MM.1S (cell line): Measurements from ENCODE around the gene TACO1.

Source experiments
- EZH2 ChIP-seq: fragments of 300-600 bp; sonication (generic); optimal IDR thresholded peaks from 2 replicates; pipeline ENCODE3; 2017; ENCODE audit warnings: low read depth, mild to moderate bottlenecking, antibody characterized with exemption, low read length, mixed read lengths
- EZH2phosphoT487 ChIP-seq: fragments of 300-600 bp; sonication (generic); IDR thresholded peaks from 2 replicates; pipeline ENCODE4 v1.6.1; 2018; ENCODE audit warnings: antibody characterized with exemption, low read length
- TF ChIP-seq, protein P1 (sequence below): fragments of 300-600 bp; sonication (generic); IDR thresholded peaks from 2 replicates; pipeline ENCODE4 v1.5.1; 2016; ENCODE audit warnings: antibody characterized with exemption, low read length, mixed read lengths

DNA sequence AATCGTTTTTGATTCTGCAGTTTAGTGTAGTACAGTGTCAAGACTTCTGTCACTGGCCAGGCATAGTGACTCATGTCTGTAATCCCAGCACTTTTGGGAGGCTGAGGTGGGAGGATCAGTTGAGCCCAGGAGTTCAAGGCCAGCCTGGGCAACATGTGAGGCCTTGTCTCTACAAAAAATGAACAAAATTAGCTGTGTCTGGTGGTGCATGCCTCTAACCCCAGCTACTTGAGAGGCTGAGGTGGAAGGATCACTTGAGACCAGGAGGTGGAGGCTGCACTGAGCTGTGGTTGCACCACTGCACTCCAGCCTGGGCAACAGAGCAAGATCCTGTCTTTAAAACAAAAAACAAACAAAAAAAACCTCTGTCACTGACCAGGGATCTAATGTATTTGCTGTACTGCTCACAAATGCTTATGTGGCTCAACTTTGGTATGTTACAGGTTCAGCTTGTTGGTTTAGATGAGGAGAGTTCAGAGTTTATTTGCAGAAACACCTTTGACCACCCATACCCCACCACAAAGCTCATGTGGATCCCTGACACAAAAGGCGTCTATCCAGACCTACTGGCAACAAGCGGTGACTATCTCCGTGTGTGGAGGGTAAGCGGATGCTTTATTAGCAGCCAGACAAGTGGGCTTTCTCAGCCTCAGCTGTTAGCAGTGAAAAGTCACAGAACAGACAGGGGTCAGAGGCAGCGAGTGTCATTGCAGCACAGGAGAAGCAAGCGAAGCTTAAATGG is 22.5 kb upstream of the TACO1 start:
- TF ChIP-seq, protein P1, sequence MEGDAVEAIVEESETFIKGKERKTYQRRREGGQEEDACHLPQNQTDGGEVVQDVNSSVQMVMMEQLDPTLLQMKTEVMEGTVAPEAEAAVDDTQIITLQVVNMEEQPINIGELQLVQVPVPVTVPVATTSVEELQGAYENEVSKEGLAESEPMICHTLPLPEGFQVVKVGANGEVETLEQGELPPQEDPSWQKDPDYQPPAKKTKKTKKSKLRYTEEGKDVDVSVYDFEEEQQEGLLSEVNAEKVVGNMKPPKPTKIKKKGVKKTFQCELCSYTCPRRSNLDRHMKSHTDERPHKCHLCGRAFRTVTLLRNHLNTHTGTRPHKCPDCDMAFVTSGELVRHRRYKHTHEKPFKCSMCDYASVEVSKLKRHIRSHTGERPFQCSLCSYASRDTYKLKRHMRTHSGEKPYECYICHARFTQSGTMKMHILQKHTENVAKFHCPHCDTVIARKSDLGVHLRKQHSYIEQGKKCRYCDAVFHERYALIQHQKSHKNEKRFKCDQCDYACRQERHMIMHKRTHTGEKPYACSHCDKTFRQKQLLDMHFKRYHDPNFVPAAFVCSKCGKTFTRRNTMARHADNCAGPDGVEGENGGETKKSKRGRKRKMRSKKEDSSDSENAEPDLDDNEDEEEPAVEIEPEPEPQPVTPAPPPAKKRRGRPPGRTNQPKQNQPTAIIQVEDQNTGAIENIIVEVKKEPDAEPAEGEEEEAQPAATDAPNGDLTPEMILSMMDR: no peak
- no peak for TF ChIP-seq EZH2
- TF ChIP-seq EZH2phosphoT487: no peak
